GM12875 (cell line): ENCODE measurements around the gene JAK1.

Source experiments
- H3K4me3 ChIP-seq: one replicate; pipeline ENCODE4 v1.5.1; 2011; ENCODE audit warnings: low read depth, low read length, control low read depth
- TF ChIP-seq, protein P1 (sequence below): IDR thresholded peaks from 2 replicates; pipeline ENCODE4 v1.5.1; 2011; ENCODE audit warnings: low read depth, mild to moderate bottlenecking, control low read depth, inconsistent platforms, low read length, moderate library complexity, borderline replicate concordance; ENCODE audit not compliant: insufficient read depth

The JAK1 gene

GRCh38 chr1:64956010-64956640, 10.2 kb downstream of the JAK1 start:
- TF ChIP-seq, protein P1, sequence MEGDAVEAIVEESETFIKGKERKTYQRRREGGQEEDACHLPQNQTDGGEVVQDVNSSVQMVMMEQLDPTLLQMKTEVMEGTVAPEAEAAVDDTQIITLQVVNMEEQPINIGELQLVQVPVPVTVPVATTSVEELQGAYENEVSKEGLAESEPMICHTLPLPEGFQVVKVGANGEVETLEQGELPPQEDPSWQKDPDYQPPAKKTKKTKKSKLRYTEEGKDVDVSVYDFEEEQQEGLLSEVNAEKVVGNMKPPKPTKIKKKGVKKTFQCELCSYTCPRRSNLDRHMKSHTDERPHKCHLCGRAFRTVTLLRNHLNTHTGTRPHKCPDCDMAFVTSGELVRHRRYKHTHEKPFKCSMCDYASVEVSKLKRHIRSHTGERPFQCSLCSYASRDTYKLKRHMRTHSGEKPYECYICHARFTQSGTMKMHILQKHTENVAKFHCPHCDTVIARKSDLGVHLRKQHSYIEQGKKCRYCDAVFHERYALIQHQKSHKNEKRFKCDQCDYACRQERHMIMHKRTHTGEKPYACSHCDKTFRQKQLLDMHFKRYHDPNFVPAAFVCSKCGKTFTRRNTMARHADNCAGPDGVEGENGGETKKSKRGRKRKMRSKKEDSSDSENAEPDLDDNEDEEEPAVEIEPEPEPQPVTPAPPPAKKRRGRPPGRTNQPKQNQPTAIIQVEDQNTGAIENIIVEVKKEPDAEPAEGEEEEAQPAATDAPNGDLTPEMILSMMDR = no peak
- H3K4me3 ChIP-seq = no peak overlapping the region

GRCh38 chr1:64955097-64956009, 11.0 kb downstream of the JAK1 start:
- TF ChIP-seq, protein P1 = no peak
- no peak overlapping the region for H3K4me3 ChIP-seq

- TF ChIP-seq, protein P1 = no peak
- no peak overlapping the region for H3K4me3 ChIP-seq
Measured at GRCh38 chr1:64953241-64953640, 13.1 kb downstream of the JAK1 start.

- TF ChIP-seq, protein P1 = no peak
- H3K4me3 ChIP-seq = no peak overlapping the region
Measured at GRCh38 chr1:64950284-64950809, 16.0 kb downstream of the JAK1 start.

- TF ChIP-seq, protein P1 = no peak
- H3K4me3 ChIP-seq = no peak overlapping the region
Measured at GRCh38 chr1:64948905-64949833, 17.2 kb downstream of the JAK1 start.

DNA sequence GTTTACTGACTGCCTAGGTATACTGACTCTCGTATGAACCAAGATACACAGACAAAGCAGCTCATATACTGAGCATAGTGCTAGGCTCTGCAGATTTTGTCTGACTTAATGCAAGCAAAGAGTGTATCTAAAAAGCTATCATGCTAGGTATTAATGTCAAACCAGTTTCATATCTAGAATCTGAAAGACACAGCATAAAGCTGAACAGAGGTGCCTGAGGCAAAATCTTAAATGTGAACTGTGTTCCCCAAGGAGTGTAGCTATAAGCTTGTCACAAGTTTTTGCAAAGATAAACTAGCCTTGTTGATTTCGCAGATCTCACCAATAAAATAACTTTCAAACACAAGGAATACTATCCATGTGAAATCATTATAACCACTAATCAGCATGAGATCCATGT, 18.1 kb downstream of the JAK1 start:
- TF ChIP-seq, protein P1 = no peak
- no peak overlapping the region for H3K4me3 ChIP-seq
